GM23338 (cell line): ENCODE measurements around the gene PALM. TPM values are rescaled to one million over a fixed set of nuclear protein-coding genes. Genes with fewer than 3 reads are reported as not detected.

Experiments used
- ATAC-seq: fragments of 200-7000 bp; cut with Tn5 transposase; 3 replicates; pipeline ENCODE4 v1.9.1; 2020
- DNase-seq: peaks from one replicate; pipeline ENCODE4 v3.0.0-alpha.2; 2015; ENCODE audit warnings: low spot score
- H2AFZ ChIP-seq: fragments of 200-600 bp; sonication (generic); 2 replicates; pipeline ENCODE4 v1.8.0; 2016; ENCODE audit warnings: antibody characterized with exemption, mild to moderate bottlenecking, moderate library complexity
- H3F3A ChIP-seq: fragments of 200-600 bp; sonication (generic); replicated peaks from 2 replicates; pipeline ENCODE4 v1.8.0; 2017; ENCODE audit warnings: antibody characterized with exemption, mixed run types, low read depth
- H3K27ac ChIP-seq: fragments of 200-600 bp; sonication (generic); 2 replicates; pipeline ENCODE4 v1.6.1; 2016; ENCODE audit warnings: low read depth
- H3K27me3 ChIP-seq: fragments of 200-600 bp; sonication (generic); 2 replicates; pipeline ENCODE4 v1.8.0; 2016; ENCODE audit warnings: mild to moderate bottlenecking, mixed run types, moderate library complexity; ENCODE audit not compliant: insufficient read depth
- H3K36me3 ChIP-seq: fragments of 200-600 bp; sonication (generic); 2 replicates; pipeline ENCODE4 v1.8.0; 2016; ENCODE audit warnings: mild to moderate bottlenecking; ENCODE audit not compliant: insufficient read depth
- H3K4me1 ChIP-seq: fragments of 200-600 bp; sonication (generic); 2 replicates; pipeline ENCODE4 v1.8.0; 2016; ENCODE audit warnings: mild to moderate bottlenecking, moderate library complexity; ENCODE audit not compliant: insufficient read depth
- H3K4me2 ChIP-seq: fragments of 200-600 bp; sonication (generic); 2 replicates; pipeline ENCODE4 v1.7.1; 2017; ENCODE audit warnings: mixed run types
- H3K4me3 ChIP-seq: fragments of 200-600 bp; sonication (generic); 2 replicates; pipeline ENCODE4 v1.6.1; 2016; ENCODE audit warnings: mixed run types
- H3K79me2 ChIP-seq: fragments of 200-600 bp; sonication (generic); replicated peaks from 2 replicates; pipeline ENCODE4 v1.8.0; 2017; ENCODE audit warnings: mild to moderate bottlenecking; ENCODE audit not compliant: insufficient read depth
- H3K9me2 ChIP-seq: fragments of 200-600 bp; sonication (generic); 2 replicates; pipeline ENCODE4 v1.8.0; 2017; ENCODE audit not compliant: insufficient read depth
- H4K20me1 ChIP-seq: fragments of 200-600 bp; sonication (generic); replicated peaks from 2 replicates; pipeline ENCODE4 v1.8.0; 2017; ENCODE audit warnings: mild to moderate bottlenecking; ENCODE audit not compliant: insufficient read depth
- H3K27ac Mint-ChIP-seq: 2 replicates; pipeline ENCODE4 v1.8.0; 2020; ENCODE audit warnings: inconsistent platforms, mild to moderate bottlenecking, moderate library complexity, mixed read lengths
- H3K27me3 Mint-ChIP-seq: 3 replicates; pipeline ENCODE4 v1.8.0; 2022; ENCODE audit warnings: low read depth, mild to moderate bottlenecking, moderate library complexity, mixed read lengths, inconsistent platforms; ENCODE audit not compliant: insufficient read depth, poor library complexity
- H3K36me3 Mint-ChIP-seq: 3 replicates; pipeline ENCODE4 v1.8.0; 2021; ENCODE audit warnings: low read depth, mild to moderate bottlenecking, inconsistent platforms, moderate library complexity, mixed read lengths
- H3K4me1 Mint-ChIP-seq: 3 replicates; pipeline ENCODE4 v1.8.0; 2020; ENCODE audit warnings: mild to moderate bottlenecking, inconsistent platforms, mixed read lengths
- H3K4me3 Mint-ChIP-seq: 3 replicates; pipeline ENCODE4 v1.8.0; 2021; ENCODE audit warnings: moderate library complexity, mild to moderate bottlenecking, inconsistent platforms, mixed read lengths
- H3K9me3 Mint-ChIP-seq: 3 replicates; pipeline ENCODE4 v1.8.0; 2020; ENCODE audit warnings: moderate library complexity, mild to moderate bottlenecking, inconsistent platforms, mixed read lengths
- CREB1 ChIP-seq: fragments of 250-450 bp; sonication (Bioruptor Pico); IDR thresholded peaks from 2 replicates; pipeline ENCODE4 v1.5.0; 2020; ENCODE audit warnings: low read depth, mild to moderate bottlenecking, moderate library complexity
- CTCF ChIP-seq, 2 experiments: fragments of 200-600 bp in 1 of 2; sonication (generic) in 1 of 2; conservative IDR thresholded peaks; 2 replicates each; pipeline versions ENCODE4 v1.5.1 to v1.6.1; 2016 to 2017; ENCODE audit warnings: antibody characterized with exemption in 2 of 2, low read depth in 2 of 2, mild to moderate bottlenecking in 2 of 2, moderate library complexity in 1 of 2
- NANOG ChIP-seq: IDR thresholded peaks from 2 replicates; pipeline ENCODE4 v1.6.1; 2016; ENCODE audit warnings: antibody characterized with exemption, borderline replicate concordance
- POLR2AphosphoS5 ChIP-seq: IDR thresholded peaks from 2 replicates; pipeline ENCODE4 v1.6.1; 2016; ENCODE audit warnings: antibody characterized with exemption, low read depth
- REST ChIP-seq: IDR thresholded peaks from one replicate; pipeline ENCODE4 v1.6.1; 2018; ENCODE audit warnings: antibody characterized with exemption; ENCODE audit not compliant: unreplicated experiment
- STAT1 ChIP-seq: IDR thresholded peaks from one replicate; pipeline ENCODE4 v1.6.1; 2016; ENCODE audit warnings: antibody characterized with exemption; ENCODE audit not compliant: unreplicated experiment
- ZNF114 ChIP-seq: fragments of 250-450 bp; sonication (Bioruptor Pico); IDR thresholded peaks from 2 replicates; pipeline ENCODE4 v1.5.0; 2020; ENCODE audit warnings: mild to moderate bottlenecking, moderate library complexity
- polyA plus RNA-seq: library from polyadenylated mRNA; unstranded; fragments of >200 nt; fragmentation: Nextera tagmentation; extraction: Ambion mirVana; gene quantifications from 2 replicates; pipeline ENCODE4 v1.2.1, GENCODE V29; 2016
- total RNA-seq: library from RNA; depleted of rRNA; stranded (reverse); fragments of >200 nt; shearing (Covaris generic); gene quantifications from 2 replicates; pipeline ENCODE4 v1.2.3, GENCODE V29; 2014

Gene PALM
- total and polyA plus RNA-seq, 2 experiments from 2014 or later, result 3.8 to 26.1 TPM

GRCh38 chr19:703651-704446, 4.9 kb upstream of the PALM start:
- Histone ChIP-seq H3K36me3 (no peaks in the 10 kb centered on the region), H3K27me3 (no peaks in the 10 kb centered on the region), H3K4me1 (no peaks in the 10 kb centered on the region; the same call in 1 of the 2 replicates), H3K4me3 (peak overlapping the region; percentile 52), H4K20me1 (no peaks in the 10 kb centered on the region), H3K27ac (no peak overlapping the region), H3K79me2 (no peaks in the 10 kb centered on the region), H2AFZ (peak overlapping the region; percentile 76), H3F3A (0 out of 2 replicates have a peak, but pooled peaks cover 6% of the 10 kb centered on the region), H3K9me2 (no peaks in the 10 kb centered on the region), H3K4me2 (peak overlapping the region; percentile 83)
- H3K4me3 Mint-ChIP-seq, result peak overlapping the region; percentile 62
- ATAC-seq (peak; percentile 95), DNase-seq (peak; percentile 96)
- H3K4me1 Mint-ChIP-seq, result peaks cover 6% of the 10 kb centered on the region; the same call in 2 of the 3 replicates
- H3K27me3 Mint-ChIP-seq, result peaks cover 12% of the 10 kb centered on the region
- H3K27ac Mint-ChIP-seq, result peak overlapping the region; percentile 89; the same call in 1 of the 2 replicates
- TF ChIP-seq CTCF (conservative IDR thresholded peaks at IDR 0.05; ENCODE audit: low read depth in 2 of 2) (peak in 1 of 2 experiments; percentile 9; a peak in 1 of 4 replicates), STAT1 (peak; percentile 21), CREB1 (CRISPR knock-in tag) (no peak), POLR2AphosphoS5 (peak; percentile 84), REST (no peak)
- H3K9me3 Mint-ChIP-seq, result peaks cover 12% of the 10 kb centered on the region; the same call in 2 of the 3 replicates
- H3K36me3 Mint-ChIP-seq, result peaks cover 4% of the 10 kb centered on the region; the same call in 1 of the 3 replicates

- Histone ChIP-seq H3K4me2 (peak overlapping the region; percentile 83), H2AFZ (peak overlapping the region; percentile 76; the same call in 1 of the 2 replicates)
- peak overlapping the region; percentile 62; the same call in 2 of the 3 replicates for H3K4me3 Mint-ChIP-seq
- TF ChIP-seq CTCF (conservative IDR thresholded peaks at IDR 0.05; ENCODE audit: low read depth in 2 of 2) (no peak), ZNF114 (CRISPR knock-in tag) (no peak), CREB1 (CRISPR knock-in tag) (no peak), NANOG (no peak)
Measured at GRCh38 chr19:704447-704741, 4.3 kb upstream of the PALM start.

More at GRCh38 chr19:704447-704741, 4.3 kb upstream of the PALM start:
- Mint-ChIP-seq H3K27ac (no peak overlapping the region), H3K9me3 (peaks cover 12% of the 10 kb centered on the region; the same call in 2 of the 3 replicates), H3K36me3 (peaks cover 4% of the 10 kb centered on the region; the same call in 1 of the 3 replicates), H3K4me1 (peaks cover 6% of the 10 kb centered on the region; the same call in 2 of the 3 replicates), H3K27me3 (peaks cover 12% of the 10 kb centered on the region)
- ATAC-seq, result peak; percentile 23
- H3K79me2 ChIP-seq, result no peaks in the 10 kb centered on the region
- no peak overlapping the region for H3K27ac ChIP-seq
- H3K36me3 ChIP-seq, result no peaks in the 10 kb centered on the region
- no peaks in the 10 kb centered on the region for H3K9me2 ChIP-seq
- H3F3A ChIP-seq, result 0 out of 2 replicates have a peak, but pooled peaks cover 6% of the 10 kb centered on the region
- H3K4me1 ChIP-seq, result no peaks in the 10 kb centered on the region; the same call in 1 of the 2 replicates
- no peak for DNase-seq
- peak overlapping the region; percentile 52 for H3K4me3 ChIP-seq
- peaks cover under 1% of the 10 kb centered on the region; the same call in 1 of the 2 replicates for H3K27me3 ChIP-seq
- H4K20me1 ChIP-seq, result no peaks in the 10 kb centered on the region
